PC-9 (cell line): ENCODE results near the gene LARGE1.

ENCODE experiments used
- CTCF ChIP-seq: fragments of 200-600 bp; sonication (generic); conservative IDR thresholded peaks from 2 replicates; pipeline ENCODE4 v1.6.1; 2017; ENCODE audit warnings: mixed run types, antibody characterized with exemption, mild to moderate bottlenecking, moderate library complexity
- EZH2 ChIP-seq: fragments of 200-600 bp; sonication (generic); IDR thresholded peaks from 2 replicates; pipeline ENCODE4 v1.8.0; 2017; ENCODE audit warnings: antibody characterized with exemption, low read depth

DNA sequence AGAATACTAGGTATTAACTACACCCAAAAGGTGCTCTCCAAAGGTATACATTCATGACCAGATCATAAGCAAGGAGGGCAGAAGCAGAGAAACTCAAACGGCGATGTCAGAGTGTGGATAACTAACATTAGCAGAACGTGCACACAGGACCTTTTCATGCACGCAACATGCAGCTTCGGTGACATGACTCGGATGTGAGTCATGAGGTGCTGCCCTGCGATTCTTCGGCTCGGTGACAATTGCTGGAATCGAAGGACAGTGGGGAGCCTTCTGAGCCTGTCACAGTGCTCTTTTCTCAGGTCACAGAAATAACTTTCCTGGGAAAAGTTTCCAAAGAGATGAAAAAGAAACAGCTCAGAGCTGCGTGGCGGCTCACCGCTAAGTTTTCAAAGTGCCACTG lies 443.6 kb downstream of the LARGE1 start:
- TF ChIP-seq CTCF (no peak), EZH2 (no peak)
